HG03280 (cell line): ENCODE data around the gene ITGA8.
"Not testable (repeated sequence)": the region's sequence is repeated elsewhere in the genome, so short reads cannot be mapped to it uniquely, and the experiment has no call there.

Experiments used
- ATAC-seq: cut with Tn5 transposase; IDR thresholded peaks from one replicate; pipeline ENCODE4 v1.9.1; 2021; ENCODE audit warnings: mild to moderate bottlenecking, moderate library complexity; ENCODE audit not compliant: unreplicated experiment

ITGA8 gene

DNA sequence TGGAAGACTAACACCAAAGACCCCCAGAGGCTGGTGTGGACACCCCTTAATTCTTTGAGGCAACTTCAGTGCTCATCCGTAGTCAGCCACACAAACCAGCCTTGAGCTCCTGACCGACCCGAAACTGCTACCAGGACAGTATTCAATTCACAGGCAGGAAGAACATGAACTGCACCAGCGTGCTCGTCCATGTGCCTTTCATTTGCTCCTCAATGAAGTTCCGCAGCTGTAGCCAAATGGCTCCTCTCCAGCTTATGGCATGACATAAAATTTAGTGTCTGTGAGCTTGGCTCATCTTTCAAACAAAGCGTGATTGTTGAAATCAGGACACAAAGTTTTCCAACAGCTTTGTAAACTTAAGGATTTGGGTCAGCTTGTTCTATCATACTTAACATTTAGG, 204.5 kb downstream of the ITGA8 start:
- no peak for ATAC-seq

DNA sequence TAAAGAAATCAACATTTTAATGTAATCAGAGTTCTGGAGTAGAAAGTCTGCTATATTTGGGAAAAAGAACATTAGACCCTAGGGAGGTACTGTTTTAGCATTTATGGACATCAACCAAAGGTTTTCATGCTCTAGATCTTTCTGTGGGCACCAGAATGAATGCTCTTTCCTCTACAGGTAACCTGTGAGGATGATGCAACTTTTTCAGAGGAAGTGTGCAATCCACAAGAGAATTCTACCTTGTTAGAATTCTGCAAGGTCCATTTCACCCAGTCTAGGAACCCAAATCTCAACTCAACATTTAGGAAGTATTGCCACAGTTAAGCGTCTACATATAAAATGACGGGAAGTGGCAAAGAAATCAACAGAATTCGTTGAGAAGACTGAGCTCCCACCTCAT, 208.8 kb downstream of the ITGA8 start:
- ATAC-seq, result no peak

DNA sequence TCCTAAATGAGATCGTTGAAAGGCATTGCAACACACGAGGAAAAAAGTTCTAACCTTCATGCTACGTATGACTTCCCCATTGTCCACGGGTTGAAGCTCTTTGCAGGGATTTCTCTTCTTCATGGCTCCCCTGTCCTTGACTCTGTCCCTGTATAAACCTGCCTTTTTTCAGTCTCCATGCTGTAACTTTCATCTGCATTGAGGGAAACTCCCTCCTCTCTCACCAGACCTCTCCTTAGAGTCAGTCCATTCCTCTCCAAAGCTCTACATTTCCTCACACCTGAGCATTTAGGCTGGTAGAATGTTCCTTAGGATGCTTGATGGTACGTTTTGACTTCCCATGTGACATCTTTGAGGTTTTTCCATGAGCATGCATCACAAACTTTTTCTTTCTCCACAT, 214.4 kb downstream of the ITGA8 start:
- no peak for ATAC-seq

DNA sequence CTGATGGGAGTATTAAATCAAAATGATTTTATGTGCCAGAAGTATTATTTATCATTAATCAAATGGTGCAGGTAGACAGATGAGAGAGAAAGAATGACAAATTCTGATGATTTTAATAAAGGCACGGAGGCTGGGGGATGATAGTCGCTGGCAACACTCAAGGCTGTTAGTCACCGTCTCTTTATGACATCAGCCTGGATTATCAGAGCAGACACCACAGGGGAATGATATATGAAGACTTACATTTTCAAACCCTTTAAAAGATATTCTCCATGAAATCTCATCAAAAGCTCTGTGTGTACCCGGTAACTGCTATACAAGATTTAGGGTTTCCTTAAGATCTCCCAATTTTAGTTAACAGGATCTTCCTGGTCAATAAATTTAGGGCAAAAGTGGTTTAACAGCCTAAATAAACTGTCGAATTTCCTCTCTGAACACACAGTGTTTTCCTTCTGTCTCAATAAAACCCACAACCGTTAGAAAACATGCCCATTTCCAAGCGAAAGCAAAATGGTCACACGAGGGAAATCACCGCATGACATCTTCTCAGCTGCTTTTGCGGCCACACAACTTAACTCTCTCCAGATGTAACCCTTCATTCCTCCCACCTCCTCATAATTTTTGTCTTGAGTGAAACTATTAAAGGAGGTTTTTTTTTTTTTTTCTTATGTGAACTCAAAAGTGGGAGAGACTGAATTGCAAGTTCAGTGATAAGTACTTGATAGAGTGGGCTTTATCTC, 215.5 kb downstream of the ITGA8 start:
- ATAC-seq, result no peak

DNA sequence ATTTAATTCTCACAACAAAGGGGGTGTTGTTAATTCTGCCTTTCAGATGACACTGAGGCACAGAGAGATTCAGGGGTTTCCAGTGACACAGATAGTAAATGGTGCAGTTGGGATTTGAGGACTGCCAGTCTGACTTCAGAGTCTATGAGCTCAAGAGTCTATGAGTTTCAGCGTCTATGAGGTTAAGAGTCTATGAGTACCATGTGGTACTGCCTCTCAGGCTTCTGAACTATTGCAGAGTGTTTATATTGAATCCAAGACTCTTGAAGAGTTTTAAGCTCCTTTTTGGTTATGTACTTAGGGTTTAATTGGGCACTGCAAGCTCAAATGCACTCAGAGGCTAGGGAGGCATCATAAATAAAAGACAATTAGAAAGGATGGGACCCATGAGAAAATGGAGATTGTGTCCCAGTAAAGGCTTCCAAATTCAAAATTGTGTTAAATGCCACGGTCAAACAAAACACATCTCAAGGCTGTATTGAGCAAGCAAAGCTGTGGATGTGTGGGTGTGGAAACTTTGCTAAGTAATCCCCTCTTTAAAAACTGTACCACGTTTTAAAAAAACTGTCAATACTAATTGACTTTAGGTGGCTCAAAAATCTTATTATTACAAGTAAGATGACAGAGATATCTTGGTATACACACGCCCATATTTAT, 224.7 kb downstream of the ITGA8 start:
- no peak for ATAC-seq

DNA sequence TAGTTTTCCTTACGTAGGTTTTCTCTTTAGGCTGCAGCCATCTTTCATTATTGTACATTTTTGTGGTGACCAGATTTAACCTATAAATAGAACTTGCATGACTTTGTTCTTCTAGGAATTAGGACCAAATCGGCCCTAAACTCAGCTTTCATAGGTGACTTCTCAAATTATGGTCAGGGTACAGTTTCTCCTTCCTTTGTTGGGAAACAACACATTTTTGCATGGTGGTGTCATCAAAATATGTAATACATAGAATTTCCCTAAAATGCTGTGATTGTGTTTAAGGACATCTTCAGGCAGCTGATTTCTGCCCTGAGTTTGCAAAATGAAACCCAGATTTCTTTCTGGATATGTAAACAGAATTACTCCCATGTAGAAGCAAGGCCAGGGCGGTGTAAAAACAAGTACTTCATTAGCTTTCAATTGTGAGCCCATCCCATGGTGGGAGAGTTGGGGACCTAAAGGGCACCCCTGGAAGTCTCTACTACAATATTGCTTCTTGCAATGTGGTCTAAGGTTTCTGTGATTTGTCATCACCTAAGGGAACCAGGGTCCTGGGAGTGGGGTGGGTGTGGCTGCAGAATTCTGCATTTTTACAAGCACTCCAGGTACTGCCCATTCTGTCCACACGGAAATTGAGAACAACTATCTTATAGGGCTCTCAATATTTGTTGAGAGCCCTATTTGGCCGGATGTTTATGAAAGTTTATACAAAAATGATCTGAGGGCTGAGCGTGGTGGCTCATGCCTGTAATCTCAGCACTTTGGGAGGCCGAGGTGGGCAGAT, 227.7 kb downstream of the ITGA8 start:
- no peak for ATAC-seq

DNA sequence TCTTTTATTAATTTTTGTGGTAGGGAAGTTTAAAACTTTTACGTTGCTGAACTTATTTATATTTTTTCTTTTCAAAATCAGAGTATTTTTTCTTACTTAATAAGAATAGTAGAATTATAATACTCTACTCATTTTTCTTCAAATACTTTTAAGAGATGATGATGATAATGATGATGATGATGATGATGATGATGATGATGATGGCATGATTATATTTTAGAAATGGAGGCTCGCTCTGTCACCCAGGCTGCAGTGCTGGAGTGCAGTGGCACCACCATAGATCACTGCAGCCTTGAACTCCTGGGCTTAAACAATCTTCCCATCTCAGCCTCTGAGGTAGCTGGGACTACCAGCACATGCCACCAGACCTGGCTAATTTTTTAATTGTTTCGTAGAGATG, 230.3 kb downstream of the ITGA8 start:
- ATAC-seq, result no peak

DNA sequence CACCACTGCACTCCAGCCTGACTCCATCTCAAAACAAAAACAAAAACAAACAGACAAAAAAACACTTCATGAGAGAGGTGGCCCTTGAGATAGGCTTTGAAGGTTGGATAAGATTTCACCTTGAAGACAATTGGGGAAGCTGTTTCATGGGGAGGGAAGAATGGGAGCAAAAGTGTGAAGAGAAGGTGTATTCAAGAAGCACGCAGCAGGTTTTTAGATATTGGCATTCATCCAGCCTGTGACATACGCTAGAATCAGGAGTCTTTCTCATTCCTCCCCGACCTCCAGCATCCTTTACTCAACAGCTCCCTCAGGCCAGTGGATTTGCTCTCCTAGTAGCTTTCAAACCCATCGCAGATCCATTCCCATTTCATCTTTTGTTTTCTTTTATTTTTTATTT, 232.3 kb downstream of the ITGA8 start:
- no peak for ATAC-seq

DNA sequence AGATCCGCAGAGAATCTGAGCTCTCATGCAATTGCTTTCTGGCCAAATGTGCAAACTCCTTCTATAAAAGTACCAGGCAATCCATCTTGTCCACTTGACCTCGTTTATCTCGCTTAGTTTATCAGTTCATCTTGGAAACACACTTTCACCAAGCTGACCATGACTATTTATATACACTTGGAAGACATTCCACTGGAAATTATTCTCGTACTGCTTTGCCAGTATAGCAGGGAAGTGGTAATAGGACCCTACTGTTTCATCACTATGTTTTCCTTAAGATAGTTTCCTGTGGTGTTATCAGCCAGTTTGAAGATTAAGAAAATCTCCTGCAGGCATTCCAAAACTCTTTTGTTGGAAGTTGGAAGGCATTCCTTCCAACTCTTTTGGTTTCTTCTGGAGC, 233.3 kb downstream of the ITGA8 start:
- no peak for ATAC-seq

DNA sequence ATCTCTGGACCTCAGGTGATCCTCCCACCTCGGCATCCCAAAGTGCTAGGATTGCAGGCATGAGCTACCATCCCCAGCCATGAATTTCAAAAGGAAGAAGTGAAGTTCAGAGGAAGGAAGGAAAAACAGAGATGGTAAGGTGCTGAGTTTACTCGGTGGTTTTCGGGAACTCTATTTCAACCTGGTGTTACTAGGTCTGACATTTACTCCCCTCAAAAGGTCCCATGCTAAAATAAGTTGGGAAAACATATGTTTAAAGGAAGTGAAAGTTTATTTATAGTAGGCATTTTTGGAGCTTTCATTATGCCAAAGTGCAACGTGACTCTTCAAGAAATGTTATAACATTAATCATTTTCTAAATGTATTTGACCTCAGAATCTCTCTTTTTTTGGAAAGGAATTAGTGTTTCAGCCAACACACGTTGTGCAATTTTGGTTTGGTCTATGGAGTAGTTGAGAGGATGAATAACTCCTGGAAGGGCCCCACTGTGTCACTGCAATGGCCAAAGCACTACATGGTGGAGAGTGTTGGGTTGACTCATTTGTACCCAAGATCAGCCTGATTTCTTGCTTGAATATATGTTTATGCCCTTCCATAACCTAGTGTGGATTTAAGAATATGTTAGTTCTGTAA, 233.9 kb downstream of the ITGA8 start:
- ATAC-seq, result no peak

DNA sequence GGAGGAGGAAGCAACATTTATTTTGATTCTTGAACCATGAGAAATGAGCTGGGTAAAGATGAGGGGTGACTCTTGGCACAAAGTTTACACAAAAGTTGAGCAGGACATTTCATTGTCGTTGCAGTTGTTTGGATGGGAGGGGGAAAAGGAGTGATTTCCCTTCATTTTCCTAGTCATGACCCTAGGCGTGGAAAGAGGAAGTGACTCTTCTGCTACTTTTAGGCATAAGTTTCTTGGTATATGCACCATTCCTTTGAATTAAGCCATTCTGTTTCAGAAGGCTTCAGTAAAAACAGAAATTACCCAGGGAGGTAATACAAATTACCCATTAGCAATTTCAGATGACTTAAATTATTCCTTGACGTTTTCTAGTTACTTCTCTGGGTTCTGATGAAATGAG, 234.7 kb downstream of the ITGA8 start:
- ATAC-seq, result no peak

DNA sequence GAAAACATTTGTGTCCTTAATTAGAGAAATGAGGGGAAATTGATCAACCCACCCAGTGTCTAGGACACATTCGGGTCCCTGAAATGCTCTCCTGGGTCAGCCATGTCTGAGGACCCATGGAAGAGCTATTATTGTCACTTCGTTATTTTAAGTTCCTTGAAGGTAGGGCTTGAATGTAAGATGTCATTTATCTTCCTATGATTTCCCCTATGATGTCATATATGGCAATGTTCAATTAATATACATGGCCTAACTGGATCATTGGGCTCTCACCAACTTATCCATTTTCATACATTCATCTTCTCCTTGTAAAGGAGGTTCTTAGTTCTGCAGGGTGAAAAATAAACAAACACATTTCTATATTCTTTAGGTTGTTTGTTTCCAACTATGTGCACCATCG, 235.6 kb downstream of the ITGA8 start:
- no peak for ATAC-seq

DNA sequence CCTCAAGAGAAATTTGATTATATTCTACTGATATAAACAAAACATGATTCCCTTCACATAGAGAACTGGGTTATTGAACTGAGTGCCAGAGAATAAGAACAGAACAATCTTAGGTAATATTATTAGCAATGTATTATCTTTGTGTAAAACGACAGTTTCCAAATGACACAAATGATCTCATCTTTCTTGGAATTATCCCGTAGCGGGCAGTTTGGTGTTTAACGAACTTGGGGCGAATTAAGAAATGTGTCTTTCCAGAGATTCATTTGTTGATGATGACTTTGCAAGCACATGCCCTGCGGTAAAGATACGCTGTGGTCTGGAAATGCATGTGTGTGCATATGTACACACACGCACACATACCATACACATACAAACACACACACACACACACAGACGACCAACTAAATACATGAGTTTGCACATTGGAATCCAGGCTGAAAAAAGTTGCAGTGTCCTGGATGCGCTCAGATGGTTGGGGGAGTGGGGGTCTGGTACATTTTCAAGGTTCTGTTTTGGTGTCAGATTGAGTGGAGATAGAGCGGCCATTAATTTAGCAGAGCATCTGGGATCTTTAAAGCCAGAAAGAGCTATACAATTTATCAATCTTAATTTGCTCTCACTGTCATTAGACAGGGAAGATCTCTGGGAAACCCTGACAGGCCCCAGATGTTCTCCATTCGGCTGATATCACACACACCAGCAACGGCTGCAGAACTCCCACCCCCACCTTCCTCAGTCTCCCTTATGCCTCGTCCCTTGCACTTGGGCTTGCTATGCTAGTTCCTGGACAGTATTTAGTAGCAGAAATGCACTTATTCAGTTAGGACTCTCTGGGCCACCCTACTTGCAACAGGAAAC, 236.3 kb downstream of the ITGA8 start:
- no peak for ATAC-seq

DNA sequence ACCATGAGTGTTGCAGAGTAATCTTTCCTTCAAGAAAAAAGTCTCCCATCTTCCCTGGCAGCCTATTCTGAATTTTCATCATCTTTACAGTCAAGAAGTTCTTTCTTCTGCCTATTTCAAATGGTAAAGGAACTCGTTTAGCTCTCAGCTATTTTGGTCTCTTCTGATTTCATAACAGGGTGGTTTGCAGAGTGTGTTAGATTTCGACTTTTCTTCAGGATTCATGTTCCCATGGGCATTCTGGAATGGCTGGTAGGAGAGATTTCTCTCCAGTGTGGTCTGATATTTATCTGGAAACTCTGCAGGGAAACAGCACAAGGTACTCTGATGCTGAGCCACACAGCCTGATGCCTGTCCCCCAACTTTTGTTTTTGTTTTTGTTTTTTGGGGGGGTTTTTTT, 237.6 kb downstream of the ITGA8 start:
- no peak for ATAC-seq

DNA sequence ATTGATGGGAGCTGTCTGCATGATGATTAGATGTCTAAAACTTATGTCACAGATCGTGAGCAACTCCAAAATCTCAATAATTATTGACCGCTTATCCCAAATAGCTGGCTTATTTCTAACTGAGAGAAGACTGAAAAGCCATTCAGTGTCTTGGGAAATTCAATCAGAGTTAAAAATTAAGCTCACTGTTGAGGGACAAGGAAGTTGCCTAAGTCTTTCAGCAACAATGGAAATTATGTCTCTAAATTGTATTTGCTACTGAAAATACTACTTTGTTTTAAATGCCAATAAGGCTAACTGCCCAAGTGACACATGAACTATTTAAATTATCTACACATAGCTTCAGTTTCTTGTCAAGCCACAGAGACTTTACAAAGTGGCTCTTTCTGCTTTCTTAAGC, 240.8 kb downstream of the ITGA8 start:
- no peak for ATAC-seq

DNA sequence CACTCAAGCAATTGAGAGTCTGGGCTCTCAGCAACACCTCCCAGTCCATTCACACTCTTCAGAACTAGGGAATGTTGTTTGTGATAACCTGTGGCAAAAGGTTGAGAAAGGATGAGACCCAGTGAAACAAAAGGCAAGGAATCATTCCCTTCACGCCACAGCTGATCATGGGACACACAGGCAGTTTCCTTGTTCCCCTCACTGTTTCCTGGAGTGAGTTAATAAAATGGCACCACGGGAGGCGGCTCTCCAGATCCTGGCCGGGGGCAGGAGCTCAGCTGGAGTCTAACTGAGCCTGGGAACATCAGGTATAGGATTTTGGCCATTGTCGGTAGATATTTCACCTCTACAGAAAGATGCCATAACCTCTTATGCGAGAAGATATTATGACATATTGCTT, 241.3 kb downstream of the ITGA8 start:
- no peak for ATAC-seq

DNA sequence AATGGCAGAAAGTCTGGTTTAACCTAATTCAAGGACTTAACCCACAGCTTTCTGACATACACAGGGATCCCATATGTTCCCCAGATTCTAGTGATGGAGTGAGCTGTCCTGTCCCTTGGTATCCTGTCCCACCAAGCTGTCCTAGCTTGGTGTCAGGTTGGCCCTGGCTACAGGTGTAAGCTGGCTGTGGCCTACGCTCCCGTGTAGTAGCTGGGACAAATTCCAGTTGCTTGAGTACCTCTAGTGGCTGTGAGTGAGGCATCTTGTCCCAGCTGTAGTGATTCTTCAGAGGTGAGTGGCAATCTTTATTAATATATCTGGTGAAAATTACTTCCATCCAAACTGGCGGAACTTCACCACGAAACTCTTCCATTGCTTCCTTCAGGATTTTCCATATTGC, 243.4 kb downstream of the ITGA8 start:
- ATAC-seq, result no peak

DNA sequence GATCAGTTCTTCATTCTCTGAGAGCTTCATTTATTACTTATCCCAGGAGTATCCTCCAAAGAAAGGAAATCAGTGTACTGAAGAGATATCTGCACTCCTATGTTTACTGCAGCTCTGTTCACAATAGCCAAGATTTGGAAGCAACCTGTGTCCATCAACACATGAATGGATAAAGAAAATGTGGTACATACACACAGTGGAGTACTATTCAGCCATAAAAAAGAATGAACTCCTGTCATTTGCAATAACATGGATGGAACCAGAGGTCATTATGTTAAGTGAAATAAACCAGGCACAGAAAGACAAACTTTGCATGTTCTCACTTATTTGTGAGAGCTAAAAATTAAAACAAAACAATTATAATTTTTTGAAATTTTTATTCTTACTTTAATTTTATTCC, 244.3 kb downstream of the ITGA8 start:
- not testable (repeated sequence) for ATAC-seq

DNA sequence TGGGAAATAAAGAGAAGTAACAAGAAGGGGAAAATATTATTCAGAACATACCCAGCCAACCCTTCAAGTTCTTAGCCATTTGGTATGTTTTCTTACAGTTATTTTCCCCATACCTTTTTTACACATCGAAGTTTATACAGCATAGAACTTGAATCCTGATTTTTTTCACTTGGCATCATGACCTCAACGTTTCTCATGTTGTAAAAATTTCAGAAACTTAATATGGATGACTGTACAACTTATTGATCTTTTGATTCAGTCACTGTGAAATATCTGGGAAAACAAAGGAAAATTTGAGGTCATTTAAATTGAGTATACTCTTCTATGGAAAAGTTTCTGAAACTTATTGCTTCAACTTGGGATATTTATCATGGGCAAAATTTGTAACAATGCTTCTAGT, 245.1 kb downstream of the ITGA8 start:
- no peak for ATAC-seq

DNA sequence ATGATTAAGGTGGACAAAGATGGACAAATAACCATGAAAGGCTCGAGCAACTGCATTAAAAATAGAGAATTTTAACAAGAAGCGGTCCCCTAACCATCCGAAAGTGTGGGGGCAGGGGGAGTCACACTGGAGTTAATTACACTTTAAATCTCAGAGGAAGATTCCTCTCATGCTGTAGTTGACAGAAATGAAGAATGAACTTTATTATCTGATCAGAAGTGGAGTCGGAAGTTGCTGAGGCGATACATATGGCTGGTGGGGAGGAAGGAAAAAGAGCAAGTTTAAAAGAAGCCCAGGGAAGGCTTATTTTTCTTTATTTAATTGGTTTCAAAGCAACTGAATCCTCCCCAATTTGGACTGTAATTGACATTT, 246.3 kb downstream of the ITGA8 start:
- no peak for ATAC-seq
